Measurements from ENCODE around the gene CLDN2.

Gene CLDN2

DNA sequence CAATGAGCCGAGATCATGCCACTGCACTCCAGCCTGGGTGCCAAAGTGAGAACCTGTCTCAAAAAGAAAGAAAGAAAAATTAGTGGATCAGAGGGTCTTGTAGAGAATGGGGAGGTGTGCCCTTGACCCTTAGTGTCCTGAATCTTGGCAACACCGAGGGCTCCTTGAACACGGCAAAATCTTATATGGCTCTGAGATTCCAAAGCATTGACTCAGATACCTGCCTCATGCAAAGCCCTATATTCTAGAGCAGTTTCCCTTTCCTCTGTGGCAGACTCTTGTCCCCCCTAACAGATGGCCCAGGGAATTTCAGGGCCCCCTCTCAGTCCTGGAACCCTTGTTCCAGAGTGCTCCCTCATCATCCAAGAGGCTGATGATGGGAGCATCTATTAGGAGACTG, 6.8 kb downstream of the CLDN2 start:
- no peak for DNase-seq

DNA sequence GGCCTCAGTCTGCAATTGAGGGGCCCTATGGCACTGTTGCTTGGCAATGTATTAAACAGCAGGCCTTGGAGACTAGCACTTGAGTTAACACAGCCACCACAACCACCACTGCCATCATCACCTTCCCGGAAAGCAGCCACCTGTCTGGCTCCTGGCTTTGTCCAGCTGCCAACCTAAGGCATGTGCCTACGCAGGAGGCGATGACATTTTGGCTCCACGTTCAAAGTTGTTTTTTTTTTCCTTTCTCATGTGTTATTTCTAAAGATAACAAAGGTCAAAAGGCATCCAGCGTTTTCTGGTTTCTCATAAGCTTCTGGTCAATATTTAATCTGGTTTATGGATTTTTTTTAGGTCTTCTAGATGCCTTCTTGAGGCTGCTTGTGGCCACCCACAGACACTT, 7.5 kb downstream of the CLDN2 start:
- DNase-seq = no peak

DNA sequence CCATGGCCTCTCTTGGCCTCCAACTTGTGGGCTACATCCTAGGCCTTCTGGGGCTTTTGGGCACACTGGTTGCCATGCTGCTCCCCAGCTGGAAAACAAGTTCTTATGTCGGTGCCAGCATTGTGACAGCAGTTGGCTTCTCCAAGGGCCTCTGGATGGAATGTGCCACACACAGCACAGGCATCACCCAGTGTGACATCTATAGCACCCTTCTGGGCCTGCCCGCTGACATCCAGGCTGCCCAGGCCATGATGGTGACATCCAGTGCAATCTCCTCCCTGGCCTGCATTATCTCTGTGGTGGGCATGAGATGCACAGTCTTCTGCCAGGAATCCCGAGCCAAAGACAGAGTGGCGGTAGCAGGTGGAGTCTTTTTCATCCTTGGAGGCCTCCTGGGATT, 8.0 kb downstream of the CLDN2 start:
- no peak for DNase-seq

DNA sequence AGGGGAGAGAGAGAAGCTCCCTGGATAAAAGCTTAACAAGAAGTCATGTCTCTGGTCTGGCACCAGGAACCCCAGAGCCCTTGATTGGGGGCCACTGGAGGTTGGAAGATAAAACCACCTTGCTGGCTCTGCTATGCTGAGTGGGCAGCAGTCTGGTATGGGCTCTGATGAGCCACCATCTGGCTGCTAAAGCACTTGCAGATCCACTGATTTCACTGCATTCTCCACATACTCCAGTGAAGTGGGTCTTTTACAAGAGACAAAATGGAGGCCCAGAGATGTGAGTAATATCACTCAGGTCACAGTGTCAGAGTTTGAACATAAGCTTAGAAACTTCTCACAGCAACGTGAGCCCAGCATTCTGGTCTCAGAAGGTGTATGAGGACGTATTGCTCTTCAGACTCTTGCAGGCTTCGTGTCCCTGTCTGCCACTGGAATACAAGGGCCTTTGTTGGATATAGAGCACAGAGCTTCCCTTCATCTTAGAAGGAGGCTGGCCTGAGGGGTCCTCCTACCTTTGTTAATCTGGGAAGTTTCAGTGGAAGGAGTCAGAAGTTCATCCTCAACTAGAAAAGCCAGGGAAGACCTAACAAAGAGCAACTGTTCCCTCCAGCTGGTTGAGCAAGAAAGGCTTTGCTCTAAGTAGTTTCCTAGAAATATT, 11.8 kb downstream of the CLDN2 start:
- DNase-seq = no peak

DNA sequence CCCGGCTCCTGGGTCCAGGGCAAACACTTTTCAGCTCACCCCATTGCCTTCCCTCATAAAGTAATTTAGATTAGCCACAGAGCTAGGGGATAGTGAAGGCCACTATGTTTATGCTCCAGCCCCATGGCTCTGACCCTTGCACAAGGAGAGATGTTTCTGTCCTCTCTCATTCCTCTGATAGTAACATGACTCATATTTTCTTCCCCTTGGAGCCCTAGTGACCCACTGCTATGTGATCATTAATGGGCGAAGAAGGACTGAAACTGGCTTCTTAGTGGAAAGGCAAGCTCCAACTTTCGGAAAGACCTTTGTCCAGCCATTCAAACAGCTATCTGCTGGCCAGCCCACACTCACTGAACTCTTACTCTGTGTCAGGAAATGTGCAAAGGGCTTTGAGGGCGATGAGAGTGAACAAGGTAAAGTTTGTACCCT, 12.3 kb downstream of the CLDN2 start:
- DNase-seq = no peak

DNA sequence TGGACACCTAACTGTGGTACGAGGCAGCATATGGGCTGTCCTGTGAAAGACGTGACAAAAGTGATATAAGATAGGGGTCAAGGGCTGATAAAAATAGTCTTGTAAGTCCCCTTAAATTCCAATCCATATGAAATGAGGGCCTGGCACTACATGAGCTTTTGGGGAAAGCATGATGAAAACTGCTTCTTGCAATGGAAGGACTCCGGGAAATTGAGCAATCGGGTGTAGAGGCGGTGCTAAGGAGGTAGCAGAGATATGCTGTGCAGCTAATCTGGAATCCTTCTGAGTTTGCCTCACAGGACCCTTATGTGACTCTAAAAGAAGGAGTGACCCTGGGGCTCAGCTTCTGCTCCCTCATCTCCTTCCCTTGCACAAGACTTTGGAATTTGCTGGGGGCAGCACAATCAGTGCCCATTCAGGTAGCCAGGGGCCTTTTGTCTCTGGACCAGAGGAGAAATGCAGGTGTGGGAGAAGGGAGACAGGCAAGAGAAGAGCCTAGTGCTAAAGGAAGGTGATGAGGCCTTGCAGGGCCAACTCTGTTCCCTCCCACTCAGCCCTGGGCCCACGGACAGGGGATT, 12.8 kb downstream of the CLDN2 start:
- DNase-seq = no peak

DNA sequence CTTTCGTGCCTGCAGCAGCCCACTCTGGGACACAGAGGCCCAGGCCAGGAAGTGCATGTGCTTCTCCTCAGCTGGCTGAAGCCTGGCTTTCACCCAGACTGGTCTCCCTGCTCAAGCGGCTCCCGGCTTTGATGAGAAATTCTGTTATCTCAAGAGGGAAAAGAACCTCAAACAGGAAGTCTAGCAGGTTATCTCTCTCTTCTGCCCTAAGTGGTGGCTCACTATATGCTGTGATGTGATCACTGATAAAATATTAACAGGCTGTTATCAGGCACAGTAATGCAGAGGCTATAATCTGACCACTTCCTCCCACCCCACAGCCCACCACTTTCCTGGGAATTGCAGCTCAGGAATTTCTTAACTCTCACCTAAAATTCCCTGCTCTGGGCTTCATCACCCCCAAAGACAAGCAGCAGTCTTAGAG, 13.3 kb downstream of the CLDN2 start:
- DNase-seq = no peak

DNA sequence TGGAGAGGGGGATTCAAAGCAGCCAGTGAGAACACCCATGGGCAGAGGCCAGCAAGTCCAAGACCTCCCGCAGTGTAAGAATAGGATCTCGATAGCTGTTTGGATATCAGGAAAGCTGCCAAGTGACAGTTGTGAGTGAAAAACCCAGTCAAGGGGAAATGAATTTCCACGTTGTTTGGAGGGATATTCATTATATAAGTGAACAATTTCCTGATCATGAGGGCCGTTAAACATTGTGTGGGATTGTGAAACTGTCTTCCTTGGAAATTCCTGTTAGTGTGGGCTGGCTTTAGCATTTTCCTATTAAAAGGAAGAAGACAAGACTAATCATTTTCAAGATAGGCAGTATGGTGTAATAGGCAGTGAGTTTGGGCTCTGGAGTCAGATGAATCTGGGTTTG, 15.0 kb downstream of the CLDN2 start:
- DNase-seq = no peak

DNA sequence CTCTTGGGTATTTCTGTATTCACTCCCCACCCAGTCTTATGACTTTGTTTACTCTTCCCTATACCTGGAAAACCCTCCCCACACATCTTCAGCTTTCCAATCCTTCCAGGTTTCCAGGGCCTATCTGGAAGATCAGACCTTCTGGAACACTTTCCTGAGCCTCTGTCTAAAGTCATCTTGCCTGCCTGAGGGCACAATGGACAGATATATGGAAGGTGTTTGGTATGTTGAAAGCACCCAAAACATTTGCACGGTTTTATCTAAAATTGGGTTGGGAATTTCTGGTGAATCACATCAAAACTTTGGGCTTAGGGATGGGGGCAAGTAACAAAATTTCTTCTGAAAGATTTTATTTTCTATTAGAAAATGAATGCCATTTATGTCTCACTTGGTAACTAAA, 16.0 kb downstream of the CLDN2 start:
- no peak for DNase-seq

DNA sequence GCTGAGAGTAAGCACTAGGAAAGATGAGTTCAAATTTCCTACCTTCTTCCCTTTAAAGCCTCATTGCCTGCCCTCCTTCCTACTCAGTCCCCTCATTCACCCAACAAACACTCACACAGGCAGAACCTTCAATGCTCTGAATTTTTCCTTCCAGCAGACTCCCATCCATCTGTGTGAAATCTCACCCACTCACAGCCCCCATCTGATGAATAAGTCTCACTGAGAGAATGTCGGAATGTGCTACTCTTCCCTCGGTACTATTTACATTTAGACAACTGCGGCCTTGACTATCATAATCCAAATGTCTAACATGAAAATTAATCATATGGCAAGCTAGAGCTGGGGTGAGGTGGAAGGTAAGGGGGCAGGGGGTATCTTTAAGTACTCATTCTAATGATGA, 19.4 kb downstream of the CLDN2 start:
- DNase-seq = no peak

DNA sequence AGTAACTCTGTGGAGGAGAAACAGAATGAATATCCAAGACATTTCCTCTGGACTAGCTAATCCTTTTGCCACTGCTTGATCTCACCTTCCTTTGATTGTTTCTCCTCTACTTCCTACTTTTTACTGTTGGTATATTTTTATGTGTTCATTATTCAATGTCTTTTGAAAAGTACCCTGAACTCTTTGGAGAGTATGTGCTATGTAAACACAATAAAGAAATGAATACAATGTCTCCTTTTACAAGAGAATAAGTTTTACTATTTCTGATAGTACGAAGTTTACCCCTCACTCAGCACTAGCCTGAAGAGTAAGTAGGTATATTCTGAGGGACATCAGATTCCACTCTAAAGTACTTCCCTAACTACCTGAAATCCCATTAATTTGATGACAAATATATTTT, 19.9 kb downstream of the CLDN2 start:
- DNase-seq = no peak

DNA sequence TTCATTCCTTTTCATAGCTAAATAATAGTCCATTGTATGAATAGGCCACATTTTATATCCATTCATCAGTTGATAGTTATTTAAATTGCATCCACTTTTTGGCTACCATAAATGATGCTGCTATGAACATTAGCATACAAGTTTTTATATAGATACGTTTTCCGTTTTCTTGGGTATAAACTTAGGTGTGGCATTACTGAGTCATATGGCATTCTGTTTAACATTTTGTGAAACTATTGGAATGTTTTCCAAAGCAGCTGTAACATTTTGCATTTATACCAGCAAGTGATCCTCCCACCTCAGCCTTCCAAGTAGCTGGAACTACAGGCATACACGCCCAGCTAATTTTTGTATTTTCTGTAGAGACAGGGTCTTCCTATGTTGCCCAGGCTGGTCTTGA, 26.3 kb downstream of the CLDN2 start:
- no peak for DNase-seq

DNA sequence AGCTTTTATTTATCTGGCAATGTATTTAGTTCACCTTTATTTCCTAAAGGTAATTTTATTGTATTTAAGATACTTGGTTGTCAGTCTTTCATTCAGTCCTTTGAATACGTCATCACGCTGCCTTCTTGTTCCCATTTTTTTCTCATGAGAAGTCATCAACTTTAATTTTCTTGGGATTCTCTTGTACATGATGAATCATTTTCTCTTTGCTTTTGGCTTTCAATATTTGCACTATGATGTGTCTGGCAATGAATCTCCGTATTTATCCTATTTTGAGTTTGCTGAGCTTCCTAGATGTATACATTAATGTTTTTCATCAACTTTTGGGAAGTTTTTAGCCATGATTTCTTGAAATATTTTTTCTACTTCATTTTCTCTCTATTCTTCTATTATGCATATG, 28.4 kb downstream of the CLDN2 start:
- no peak for DNase-seq

DNA sequence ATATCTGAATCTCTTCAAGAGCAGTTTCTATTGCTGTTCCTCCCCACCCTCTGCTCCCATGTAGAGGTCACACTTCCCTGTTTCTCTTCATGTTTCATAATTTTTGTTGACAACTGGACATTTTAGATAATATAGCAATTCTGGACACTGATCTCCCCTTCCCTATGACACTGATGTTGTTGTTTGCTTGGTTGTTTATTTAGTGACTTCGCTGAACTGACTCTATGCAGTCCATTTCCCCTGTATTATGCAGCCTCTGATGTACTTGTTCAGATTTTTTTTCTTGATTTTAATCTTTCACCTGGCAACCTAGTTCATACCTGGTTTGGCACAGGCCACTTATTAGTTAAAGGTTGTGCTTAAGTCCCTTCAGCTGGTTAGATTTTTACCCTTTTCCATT, 29.2 kb downstream of the CLDN2 start:
- no peak for DNase-seq

DNA sequence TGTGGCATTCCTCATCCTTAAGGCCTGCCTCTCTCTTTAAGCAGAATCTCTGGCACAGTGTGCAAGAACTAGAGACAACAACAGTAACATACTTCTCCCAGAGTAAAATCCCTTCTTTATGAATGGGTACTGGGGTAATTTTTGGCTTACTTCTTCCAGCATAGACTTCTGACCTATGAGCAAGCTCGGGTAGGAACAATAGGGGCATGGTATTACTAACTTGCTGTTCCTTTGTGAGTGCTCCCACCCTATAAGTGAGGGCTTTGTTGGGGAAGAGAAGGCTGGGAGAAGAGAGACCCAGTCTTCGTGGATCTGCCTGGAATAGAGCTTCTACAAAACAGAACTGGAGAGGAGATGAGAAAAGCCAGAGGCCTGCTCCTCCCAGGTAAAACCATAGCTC, 30.2 kb downstream of the CLDN2 start:
- DNase-seq = no peak

DNA sequence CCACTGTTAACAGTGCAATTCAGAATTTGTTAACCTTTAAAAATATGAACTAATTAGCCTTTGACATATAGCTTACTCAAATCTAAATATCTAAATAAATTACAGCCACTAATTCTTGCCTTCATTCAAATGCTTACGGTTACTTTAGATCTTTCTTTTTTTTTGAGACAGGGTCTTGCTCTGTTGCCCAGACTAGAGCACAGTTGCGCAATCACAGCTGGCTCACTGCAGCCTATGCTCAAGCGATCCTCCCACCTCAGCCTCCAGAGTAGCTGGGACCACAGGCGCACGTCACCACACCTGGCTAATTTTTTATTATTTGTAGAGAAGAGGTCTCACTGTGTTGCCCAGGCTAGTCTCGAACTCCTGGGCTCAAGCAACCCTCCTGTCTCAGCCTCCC, 31.0 kb downstream of the CLDN2 start:
- no peak for DNase-seq

DNA sequence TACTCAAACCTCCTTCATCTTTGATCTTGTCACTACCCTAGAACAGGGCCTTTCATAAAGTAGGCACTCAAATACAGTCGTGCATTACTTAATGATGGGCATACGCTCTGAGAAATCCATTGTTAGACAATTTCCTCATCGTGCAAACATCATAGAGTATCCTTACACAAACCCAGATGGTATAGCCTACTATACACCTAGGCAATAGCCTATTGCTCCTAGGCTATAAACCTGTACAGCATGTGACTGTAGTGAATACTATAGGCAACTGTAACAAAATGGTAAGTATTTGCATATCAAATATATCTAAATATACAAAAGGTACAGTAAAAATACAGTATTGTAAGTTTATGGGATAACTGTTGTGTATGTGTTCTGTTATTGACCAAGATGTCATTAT, 31.9 kb downstream of the CLDN2 start:
- no peak for DNase-seq

DNA sequence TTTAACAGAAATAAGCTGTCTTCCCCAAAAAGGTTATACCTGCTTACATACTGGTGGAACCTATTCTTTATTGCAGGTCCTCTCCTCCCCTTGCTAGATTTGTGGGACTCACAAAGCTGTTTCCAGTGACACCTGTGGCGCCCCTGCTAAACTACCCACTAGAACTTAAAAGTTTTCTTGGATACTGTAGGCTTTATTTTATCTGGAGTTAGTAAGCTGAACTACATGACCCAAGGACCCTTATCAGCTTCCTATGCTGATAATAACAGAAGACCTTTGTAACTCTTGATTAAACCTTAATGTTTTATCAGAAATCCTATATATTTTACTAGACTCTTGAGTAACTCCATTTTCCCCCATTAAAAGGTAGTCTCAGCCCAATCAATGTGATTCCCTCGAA, 32.3 kb downstream of the CLDN2 start:
- no peak for DNase-seq

DNA sequence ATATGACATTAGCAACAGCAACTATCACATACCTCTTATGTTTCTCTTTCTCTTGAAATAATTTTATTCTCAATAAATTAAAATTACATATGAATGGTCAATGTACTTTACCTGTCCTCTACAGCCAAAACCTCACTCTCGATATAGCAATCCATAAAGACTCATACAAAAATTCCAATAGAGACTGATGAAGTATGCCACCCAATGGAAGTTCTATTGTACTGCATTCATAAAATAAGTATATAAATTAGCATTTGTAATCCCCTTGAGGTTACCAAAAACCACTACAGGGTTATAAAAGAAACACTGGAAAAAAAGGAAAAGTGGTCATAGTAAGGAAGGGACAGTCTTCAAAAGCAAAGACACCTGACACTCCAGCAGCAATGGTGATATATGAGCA, 32.8 kb downstream of the CLDN2 start:
- DNase-seq = no peak

DNA sequence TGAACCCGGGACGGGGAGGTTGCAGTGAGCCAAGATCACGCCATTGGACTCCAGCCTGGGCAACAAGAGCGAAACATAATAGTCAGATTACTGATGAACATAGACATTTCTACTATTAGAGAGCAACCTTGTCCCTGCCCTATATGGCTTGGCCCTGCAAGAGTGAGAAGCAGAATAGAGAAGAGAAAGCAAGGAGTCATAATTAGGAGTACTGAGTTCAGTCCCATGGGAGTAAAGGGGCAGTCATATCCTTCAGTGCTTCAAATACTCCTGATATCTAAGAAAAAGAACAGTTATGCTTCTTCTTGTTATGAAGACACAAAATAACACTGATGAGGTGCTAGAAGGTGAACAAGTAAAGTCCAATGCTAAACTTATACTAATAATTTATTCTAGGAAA, 33.8 kb downstream of the CLDN2 start:
- DNase-seq = no peak

DNA sequence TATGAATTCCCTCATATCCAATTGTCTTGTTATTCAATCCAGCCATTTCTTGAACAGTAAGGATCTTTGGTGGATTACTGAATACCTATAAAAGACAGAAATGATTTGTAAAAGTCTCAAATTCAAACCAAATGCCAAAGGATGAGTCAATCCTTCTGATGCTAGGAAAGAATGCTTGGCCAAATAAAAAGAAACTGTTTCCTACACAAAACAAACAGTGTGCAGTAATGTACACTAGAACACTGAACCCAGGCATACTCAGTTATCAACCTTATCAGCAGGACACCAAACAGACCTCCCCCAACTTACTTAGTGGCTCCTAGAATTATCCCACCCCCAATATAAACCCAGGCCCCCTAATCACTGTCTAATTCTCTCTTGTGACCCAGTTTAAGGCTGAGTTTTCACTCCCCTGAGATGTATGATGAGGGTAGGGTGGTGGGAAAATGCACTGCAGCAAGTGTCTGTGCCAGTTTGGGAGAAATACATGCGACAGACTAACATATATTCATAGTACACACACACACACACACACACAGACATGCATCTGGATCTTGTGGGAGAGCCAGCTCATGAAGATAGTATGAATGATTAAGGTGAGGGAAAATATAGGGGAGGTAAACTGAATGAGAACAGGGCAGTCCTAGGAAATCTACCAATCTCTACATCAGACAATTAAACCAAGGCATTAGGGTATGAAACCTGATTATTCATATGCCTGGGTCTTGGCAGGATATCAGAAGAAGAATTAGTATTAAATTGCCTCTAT, 35.0 kb downstream of the CLDN2 start:
- DNase-seq = peak; percentile 40

DNA sequence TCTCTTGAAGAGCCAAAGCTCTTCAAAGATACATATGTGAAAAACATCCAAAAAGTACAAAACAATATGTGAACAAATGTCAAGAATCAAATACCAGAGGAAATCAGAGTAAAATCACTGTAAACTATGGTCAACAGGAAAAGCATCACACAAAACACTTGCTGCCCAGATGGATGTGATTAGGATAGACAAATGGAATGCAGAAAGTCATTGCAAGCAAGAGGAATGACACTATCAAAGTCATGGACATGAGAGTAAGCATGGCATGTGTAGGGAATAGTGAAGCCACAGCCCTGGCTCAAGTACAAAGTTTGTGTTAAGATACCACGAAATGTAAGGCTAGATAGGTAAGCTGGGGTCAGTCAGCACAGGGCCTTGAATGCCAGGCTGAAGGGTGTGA, 37.7 kb downstream of the CLDN2 start:
- peak; percentile 21 for DNase-seq

DNA sequence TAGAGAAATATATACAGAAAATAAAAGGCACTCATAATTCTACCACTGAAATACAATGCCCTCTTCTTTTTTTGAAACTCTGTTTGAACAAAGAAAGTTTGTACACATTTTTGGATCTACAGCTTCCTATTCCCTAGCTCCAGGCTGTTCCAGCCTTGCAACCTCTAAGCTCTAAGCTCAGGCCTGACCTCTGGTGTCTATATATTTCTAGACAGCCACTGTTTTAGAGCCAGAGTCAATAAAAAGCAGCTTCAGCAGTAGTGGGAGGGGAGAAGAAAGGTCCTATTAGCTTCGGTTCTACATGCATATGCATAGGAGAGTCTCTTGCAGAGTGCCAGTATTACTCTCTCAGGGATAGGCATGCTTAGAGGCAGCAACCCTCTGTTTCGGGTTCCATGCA, 39.7 kb downstream of the CLDN2 start:
- DNase-seq = peak; percentile 4

DNA sequence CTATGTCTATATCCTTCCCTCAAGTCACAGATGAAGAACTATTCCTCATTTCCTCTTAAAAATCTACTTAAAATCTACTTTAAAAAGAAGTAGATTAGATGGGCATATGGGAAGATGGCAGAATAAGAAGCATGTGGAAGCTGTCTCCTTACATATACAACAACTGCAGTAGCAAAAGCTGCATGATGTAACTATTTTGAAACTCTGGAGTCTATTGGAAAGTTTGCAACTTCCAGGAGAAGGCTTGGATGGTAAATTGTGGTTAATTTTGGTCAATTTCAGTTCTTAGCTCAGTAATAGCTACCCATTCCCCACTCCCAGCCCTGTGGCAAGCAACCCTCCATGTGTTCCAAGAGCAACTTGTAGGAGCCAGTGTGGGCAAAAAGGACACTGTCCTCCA, 42.9 kb downstream of the CLDN2 start:
- DNase-seq = peak; percentile 2

DNA sequence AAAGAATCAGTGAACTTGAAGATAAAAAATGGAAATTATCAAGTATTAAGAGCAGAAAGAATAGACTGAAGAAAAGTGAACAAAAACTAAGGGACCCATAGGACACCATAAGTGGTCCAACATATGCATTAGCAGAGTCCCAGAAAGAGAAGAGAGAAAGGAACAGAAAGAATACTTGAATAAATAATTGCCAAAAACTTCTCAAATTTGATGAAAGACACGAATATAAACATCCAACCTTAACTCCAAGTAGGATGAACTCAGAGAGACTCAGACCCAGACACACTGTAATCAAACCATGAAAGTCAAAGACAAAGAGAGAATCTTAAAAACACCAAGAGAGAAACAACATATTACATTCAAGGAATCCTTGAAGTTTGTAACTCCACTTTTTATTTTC, 44.1 kb downstream of the CLDN2 start:
- DNase-seq = no peak

Measured in fibroblast of skin of right quadriceps (primary cell).